Measurements from ENCODE around the gene PI4KA. TPM values are rescaled to one million over a fixed set of nuclear protein-coding genes. Genes with fewer than 3 reads are reported as not detected.

Gene PI4KA
- total RNA-seq, 1 donor from 2014 or later = 79.1 TPM

GRCh38 chr22:20881869-20882815 lies 23.5 kb upstream of the PI4KA start:
- no peak for DNase-seq (ENCODE audit: low spot score)

GRCh38 chr22:20881231-20881630 lies 22.6 kb upstream of the PI4KA start:
- DNase-seq (ENCODE audit: low spot score) = no peak

- no peak for DNase-seq (ENCODE audit: low spot score)
Measured at GRCh38 chr22:20877715-20878114, 19.1 kb upstream of the PI4KA start.

- no peak for DNase-seq (ENCODE audit: low spot score)
Measured at GRCh38 chr22:20875296-20875695, 16.7 kb upstream of the PI4KA start.

- no peak for DNase-seq (ENCODE audit: low spot score)
Measured at GRCh38 chr22:20873214-20873613, 14.6 kb upstream of the PI4KA start.

- no peak for DNase-seq (ENCODE audit: low spot score)
Measured at GRCh38 chr22:20869234-20869633, 10.6 kb upstream of the PI4KA start.

GRCh38 chr22:20868025-20868962 lies 9.7 kb upstream of the PI4KA start:
- DNase-seq (ENCODE audit: low spot score) = no peak

GRCh38 chr22:20867179-20868024 lies 8.8 kb upstream of the PI4KA start:
- no peak for DNase-seq (ENCODE audit: low spot score)

- DNase-seq (ENCODE audit: low spot score) = no peak
Measured at GRCh38 chr22:20866736-20867135, 8.1 kb upstream of the PI4KA start.

- DNase-seq (ENCODE audit: low spot score) = no peak
Measured at GRCh38 chr22:20865875-20866445, 7.3 kb upstream of the PI4KA start.

- no peak for DNase-seq (ENCODE audit: low spot score)
Measured at GRCh38 chr22:20865331-20865730, 6.7 kb upstream of the PI4KA start.

GRCh38 chr22:20864186-20864908 lies 5.7 kb upstream of the PI4KA start:
- no peak for DNase-seq (ENCODE audit: low spot score)

- no peak for DNase-seq (ENCODE audit: low spot score)
Measured at GRCh38 chr22:20863366-20863765, 4.8 kb upstream of the PI4KA start.

- DNase-seq (ENCODE audit: low spot score) = no peak
Measured at GRCh38 chr22:20862540-20862939, 3.9 kb upstream of the PI4KA start.

GRCh38 chr22:20859615-20860014 lies 1.0 kb upstream of the PI4KA start:
- DNase-seq (ENCODE audit: low spot score) = no peak

GRCh38 chr22:20857838-20858614 lies 585 bp downstream of the PI4KA start:
- peak; percentile 93 for DNase-seq (ENCODE audit: low spot score)

GRCh38 chr22:20857247-20857643 lies 1.4 kb downstream of the PI4KA start:
- no peak for DNase-seq (ENCODE audit: low spot score)

GRCh38 chr22:20853236-20853660 lies 5.4 kb downstream of the PI4KA start:
- no peak for DNase-seq (ENCODE audit: low spot score)

GRCh38 chr22:20852503-20852902 lies 6.1 kb downstream of the PI4KA start:
- no peak for DNase-seq (ENCODE audit: low spot score)
